GM10266 (cell line): ENCODE data around the gene FCHSD2.

Experiments used
- DNase-seq: peaks from one replicate; pipeline ENCODE4 v3.0.0; 2012; ENCODE audit errors: extremely low spot score
- CTCF ChIP-seq: IDR thresholded peaks from 2 replicates; pipeline ENCODE4 v1.5.1; 2012; ENCODE audit warnings: mild to moderate bottlenecking, low read depth; ENCODE audit not compliant: control insufficient read depth, insufficient read depth; ENCODE audit errors: missing control alignments

Gene FCHSD2

GRCh38 chr11:73186886-73187285 is 44.8 kb upstream of the FCHSD2 start:
- no peak for TF ChIP-seq CTCF

GRCh38 chr11:73186294-73186850 is 44.3 kb upstream of the FCHSD2 start:
- no peak for TF ChIP-seq CTCF
- no peak for DNase-seq

More at GRCh38 chr11:73186886-73187285, 44.8 kb upstream of the FCHSD2 start:
- DNase-seq, result no peak

GRCh38 chr11:73185680-73186293 is 43.7 kb upstream of the FCHSD2 start:
- no peak for TF ChIP-seq CTCF
- DNase-seq, result no peak

- peak; percentile 58 for DNase-seq
- TF ChIP-seq CTCF, result peak; percentile 93
Observed at GRCh38 chr11:73184953-73185671, 43.0 kb upstream of the FCHSD2 start.

- DNase-seq, result no peak
- no peak for TF ChIP-seq CTCF
Observed at GRCh38 chr11:73182824-73183321, 40.8 kb upstream of the FCHSD2 start.

- no peak for TF ChIP-seq CTCF
- no peak for DNase-seq
Observed at GRCh38 chr11:73178681-73179080, 36.6 kb upstream of the FCHSD2 start.
